NT2/D1 (cell line): ENCODE data around the gene COA1.
"Not testable (repeated sequence)": the region's sequence is repeated elsewhere in the genome, so short reads cannot be mapped to it uniquely, and the experiment has no call there.

ENCODE experiments used
- DNase-seq: peaks from one replicate; pipeline ENCODE4 v3.0.0-alpha.2; 2011; ENCODE audit warnings: low read depth, low spot score
- H3K27me3 ChIP-seq: 2 replicates; pipeline ENCODE4 v1.6.0; 2011; ENCODE audit warnings: mild to moderate bottlenecking; ENCODE audit not compliant: insufficient read length, insufficient read depth
- H3K36me3 ChIP-seq: 2 replicates; pipeline ENCODE4 v1.6.1; 2011; ENCODE audit warnings: mild to moderate bottlenecking, low read length, mixed read lengths; ENCODE audit not compliant: insufficient read depth, insufficient read length
- H3K4me1 ChIP-seq: 2 replicates; pipeline ENCODE4 v1.5.1; 2011; ENCODE audit not compliant: insufficient read depth, insufficient read length
- H3K4me3 ChIP-seq: 2 replicates; pipeline ENCODE4 v1.5.1; 2011; ENCODE audit warnings: low read depth; ENCODE audit not compliant: insufficient read length
- H3K9ac ChIP-seq: 2 replicates; pipeline ENCODE4 v1.6.0; 2011; ENCODE audit warnings: low read depth; ENCODE audit not compliant: insufficient read length
- H3K9me3 ChIP-seq: 2 replicates; pipeline ENCODE4 v1.5.1; 2011; ENCODE audit warnings: mild to moderate bottlenecking, low read length; ENCODE audit not compliant: insufficient read depth
- SUZ12 ChIP-seq: IDR thresholded peaks from 2 replicates; pipeline ENCODE4 v1.6.1; 2011; ENCODE audit not compliant: insufficient read length, insufficient read depth; ENCODE audit errors: extremely low read depth
- YY1 ChIP-seq: IDR thresholded peaks from 2 replicates; pipeline ENCODE4 v1.6.1; 2011; ENCODE audit not compliant: insufficient read length, insufficient read depth
- ZNF274 ChIP-seq: IDR thresholded peaks from 2 replicates; pipeline ENCODE4 v1.6.1; 2011; ENCODE audit warnings: mild to moderate bottlenecking, low read depth, low read length

The COA1 gene

GRCh38 chr7:43604251-43604650, 125.1 kb downstream of the COA1 start:
- peaks cover 23% of the 10 kb centered on the region for H3K36me3 ChIP-seq
- TF ChIP-seq ZNF274: no peak
- no peak for TF ChIP-seq SUZ12
- no peak for TF ChIP-seq YY1
- H3K9me3 ChIP-seq: no peaks in the 10 kb centered on the region

GRCh38 chr7:43602256-43602655, 127.1 kb downstream of the COA1 start:
- Histone ChIP-seq H3K9ac (no peak overlapping the region), H3K36me3 (peaks cover 26% of the 10 kb centered on the region), H3K4me1 (no peaks in the 10 kb centered on the region), H3K27me3 (no peaks in the 10 kb centered on the region), H3K4me3 (no peak overlapping the region), H3K9me3 (no peaks in the 10 kb centered on the region)
- DNase-seq: no peak
- TF ChIP-seq ZNF274 (no peak), YY1 (no peak), SUZ12 (no peak)

More at GRCh38 chr7:43604251-43604650, 125.1 kb downstream of the COA1 start:
- Histone ChIP-seq H3K4me3 (no peak overlapping the region), H3K9ac (no peak overlapping the region), H3K27me3 (no peaks in the 10 kb centered on the region), H3K4me1 (no peaks in the 10 kb centered on the region)
- no peak for DNase-seq

DNA sequence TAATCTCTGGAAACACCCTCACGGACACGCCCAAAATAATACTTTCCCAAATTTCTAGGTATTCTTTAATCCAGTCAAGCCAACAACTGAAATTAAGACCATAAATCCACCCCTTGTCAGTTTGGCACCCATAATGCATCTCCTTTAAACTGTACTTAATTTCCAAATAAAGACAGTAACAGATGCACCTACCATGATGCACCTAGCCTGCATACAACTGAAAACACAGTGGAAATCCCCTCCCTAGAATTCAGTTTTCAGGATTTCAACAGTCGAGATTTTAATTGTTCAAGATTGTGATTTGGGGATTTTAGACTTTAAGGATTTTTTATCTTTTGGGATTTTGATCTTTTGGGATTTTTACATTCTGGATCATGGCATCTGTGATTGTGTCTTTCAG, 129.3 kb downstream of the COA1 start:
- Histone ChIP-seq H3K9me3 (no peaks in the 10 kb centered on the region), H3K36me3 (peaks cover 39% of the 10 kb centered on the region)
- TF ChIP-seq YY1: no peak

GRCh38 chr7:43596426-43596825, 132.9 kb downstream of the COA1 start:
- H3K36me3 ChIP-seq: peaks cover 35% of the 10 kb centered on the region
- H3K4me1 ChIP-seq, DNase-seq, H3K27me3 ChIP-seq, H3K4me3 ChIP-seq, H3K9me3 ChIP-seq, H3K9ac ChIP-seq: not testable (repeated sequence)

More for the DNA sequence above, 129.3 kb downstream of the COA1 start:
- no peak overlapping the region for H3K9ac ChIP-seq
- no peaks in the 10 kb centered on the region for H3K27me3 ChIP-seq
- no peaks in the 10 kb centered on the region for H3K4me1 ChIP-seq
- H3K4me3 ChIP-seq: no peak overlapping the region
- no peak for DNase-seq

- Histone ChIP-seq H3K9me3 (no peaks in the 10 kb centered on the region), H3K36me3 (peaks cover 22% of the 10 kb centered on the region), H3K9ac (no peak overlapping the region), H3K4me1 (no peaks in the 10 kb centered on the region), H3K4me3 (no peak overlapping the region), H3K27me3 (no peaks in the 10 kb centered on the region)
- DNase-seq: no peak
- TF ChIP-seq ZNF274: no peak
- no peak for TF ChIP-seq SUZ12
- TF ChIP-seq YY1: no peak
Observed at GRCh38 chr7:43594020-43594419, 135.3 kb downstream of the COA1 start.

DNA sequence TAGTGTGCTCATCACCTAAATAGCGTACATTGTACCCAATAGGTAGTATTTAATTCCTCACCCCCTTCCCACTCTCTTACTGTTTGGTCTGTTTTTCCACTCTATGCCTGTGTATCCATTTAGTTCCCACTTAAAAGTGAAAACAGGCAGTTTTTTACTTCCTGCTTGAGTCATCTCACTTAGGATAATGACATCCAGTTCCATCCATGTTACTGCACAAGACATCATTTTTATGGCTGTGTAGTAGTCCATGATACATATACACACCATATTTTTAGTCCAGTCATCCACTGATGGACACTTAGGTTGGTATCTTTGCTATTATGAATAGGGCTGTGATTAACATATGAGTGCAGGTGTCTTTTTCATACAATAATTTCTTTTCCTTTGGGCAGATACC, 136.3 kb downstream of the COA1 start:
- Histone ChIP-seq H3K4me1 (no peaks in the 10 kb centered on the region), H3K4me3 (no peak overlapping the region), H3K27me3 (no peaks in the 10 kb centered on the region), H3K9ac (no peak overlapping the region), H3K9me3 (no peaks in the 10 kb centered on the region), H3K36me3 (peaks cover 17% of the 10 kb centered on the region)
- TF ChIP-seq YY1: no peak
- TF ChIP-seq ZNF274: no peak
- TF ChIP-seq SUZ12: no peak
- DNase-seq: no peak

DNA sequence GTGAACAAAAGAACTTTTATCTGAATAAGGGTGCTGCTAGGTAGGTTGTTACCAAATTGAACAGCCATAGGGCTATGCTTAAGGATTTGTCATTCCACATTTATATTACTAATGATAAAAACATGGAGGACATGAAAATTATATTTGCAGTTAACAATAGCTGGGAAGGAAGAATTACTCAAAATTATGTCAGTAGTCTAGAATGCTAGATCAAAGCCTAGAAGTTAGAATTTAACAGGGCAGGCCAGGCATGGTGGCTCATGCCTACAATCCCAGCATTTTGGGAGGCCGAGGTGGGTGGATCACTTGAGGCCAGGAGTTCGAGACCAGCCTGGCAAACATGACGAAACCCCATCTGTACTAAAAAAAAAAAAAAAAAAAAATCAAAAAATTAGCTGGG, 137.0 kb downstream of the COA1 start:
- H3K9me3 ChIP-seq: no peaks in the 10 kb centered on the region
- H3K4me3 ChIP-seq: no peak overlapping the region
- no peak for DNase-seq
- H3K4me1 ChIP-seq: no peaks in the 10 kb centered on the region
- no peaks in the 10 kb centered on the region for H3K27me3 ChIP-seq
- H3K9ac ChIP-seq: no peak overlapping the region
- TF ChIP-seq ZNF274 (no peak), YY1 (no peak), SUZ12 (no peak)
- peaks cover 14% of the 10 kb centered on the region for H3K36me3 ChIP-seq

GRCh38 chr7:43591558-43592180, 137.7 kb downstream of the COA1 start:
- Histone ChIP-seq H3K4me1 (no peaks in the 10 kb centered on the region), H3K27me3 (no peaks in the 10 kb centered on the region), H3K36me3 (peaks cover 8% of the 10 kb centered on the region), H3K4me3 (no peak overlapping the region), H3K9ac (no peak overlapping the region), H3K9me3 (no peaks in the 10 kb centered on the region)
- TF ChIP-seq ZNF274 (no peak), YY1 (no peak), SUZ12 (no peak)
- no peak for DNase-seq
